NCI-H2227 treated with DMSO at 0.1 percent for 48 hours (cell line): ENCODE results near the gene FBXL22.

Source experiments
- DNase-seq: peaks from one replicate; lab custom pipeline; 2025; lab: John Stamatoyannopoulos, UW

The FBXL22 gene, protein sequence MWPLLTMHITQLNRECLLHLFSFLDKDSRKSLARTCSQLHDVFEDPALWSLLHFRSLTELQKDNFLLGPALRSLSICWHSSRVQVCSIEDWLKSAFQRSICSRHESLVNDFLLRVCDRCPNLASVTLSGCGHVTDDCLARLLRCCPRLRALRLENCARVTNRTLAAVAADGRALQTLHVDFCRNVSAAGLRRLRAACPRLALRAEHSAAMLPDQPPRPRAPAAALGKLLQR

DNA sequence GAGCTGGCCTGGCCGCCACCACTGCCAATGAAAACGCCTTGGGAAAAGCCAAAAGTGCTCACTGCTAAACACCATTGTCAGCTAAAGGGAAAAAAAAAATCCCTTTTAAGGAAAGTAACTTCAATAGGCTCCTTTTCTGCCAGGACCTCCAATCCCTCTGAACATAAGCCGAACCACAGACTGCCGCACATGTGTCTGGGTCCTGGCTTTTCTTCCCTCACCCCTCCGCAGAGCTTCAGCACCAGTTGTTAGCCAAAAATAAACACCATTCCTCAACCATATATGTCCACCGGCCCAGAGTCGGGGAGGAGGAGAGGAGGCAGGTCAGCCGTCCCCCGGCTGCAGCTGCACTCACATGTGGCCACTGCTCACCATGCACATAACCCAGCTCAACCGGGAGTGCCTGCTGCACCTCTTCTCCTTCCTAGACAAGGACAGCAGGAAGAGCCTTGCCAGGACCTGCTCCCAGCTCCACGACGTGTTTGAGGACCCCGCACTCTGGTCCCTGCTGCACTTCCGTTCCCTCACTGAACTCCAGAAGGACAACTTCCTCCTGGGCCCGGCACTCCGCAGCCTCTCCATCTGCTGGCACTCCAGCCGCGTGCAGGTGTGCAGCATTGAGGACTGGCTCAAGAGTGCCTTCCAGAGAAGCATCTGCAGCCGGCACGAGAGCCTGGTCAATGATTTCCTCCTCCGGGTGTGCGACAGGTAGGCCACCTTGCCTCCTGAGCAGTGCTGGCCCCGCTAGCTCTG is at the start of gene FBXL22:
Gene FBXL22 (plus strand): TSS at position 350 of the 753 bp plus-strand sequence. CDS start 6 bp downstream, at position 356.
- DNase-seq = no peak

DNA sequence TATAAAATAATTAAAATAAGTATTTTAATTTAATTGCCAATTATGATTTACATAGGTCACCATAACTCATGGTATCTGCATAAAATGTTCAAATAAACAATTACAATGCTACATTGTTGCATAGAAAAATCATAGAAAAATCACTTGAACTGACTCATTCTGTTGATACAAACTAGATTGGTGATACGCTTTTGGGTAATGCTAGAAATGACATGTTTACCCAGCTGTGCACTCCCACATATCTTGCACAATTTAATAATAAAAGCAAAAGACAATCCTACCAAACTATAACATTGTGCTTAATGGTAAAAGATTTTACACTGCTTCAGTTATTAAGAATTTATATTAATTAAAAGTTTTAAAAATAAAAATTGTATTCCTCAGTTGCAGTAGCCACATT is 45.8 kb upstream of the FBXL22 start:
- no peak for DNase-seq

DNA sequence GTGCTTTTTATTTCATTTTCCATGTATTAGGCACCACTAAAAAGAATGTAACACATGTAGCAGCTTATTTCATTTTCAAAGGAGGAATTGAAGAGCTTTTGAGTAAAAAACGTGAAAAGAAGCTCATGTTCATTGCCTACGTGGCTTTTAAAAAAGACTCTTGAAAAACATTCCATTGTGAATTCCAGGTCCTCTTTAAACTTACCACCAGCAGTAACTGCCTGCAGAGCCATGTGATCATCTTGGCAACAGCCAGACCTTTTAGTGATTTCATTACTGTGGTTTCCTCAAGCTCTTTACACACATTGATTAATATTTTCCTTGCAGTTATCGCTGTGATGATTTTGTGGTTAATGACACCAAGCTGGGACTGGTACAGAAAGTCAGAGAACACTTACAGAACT is 43.8 kb upstream of the FBXL22 start:
- DNase-seq = no peak

DNA sequence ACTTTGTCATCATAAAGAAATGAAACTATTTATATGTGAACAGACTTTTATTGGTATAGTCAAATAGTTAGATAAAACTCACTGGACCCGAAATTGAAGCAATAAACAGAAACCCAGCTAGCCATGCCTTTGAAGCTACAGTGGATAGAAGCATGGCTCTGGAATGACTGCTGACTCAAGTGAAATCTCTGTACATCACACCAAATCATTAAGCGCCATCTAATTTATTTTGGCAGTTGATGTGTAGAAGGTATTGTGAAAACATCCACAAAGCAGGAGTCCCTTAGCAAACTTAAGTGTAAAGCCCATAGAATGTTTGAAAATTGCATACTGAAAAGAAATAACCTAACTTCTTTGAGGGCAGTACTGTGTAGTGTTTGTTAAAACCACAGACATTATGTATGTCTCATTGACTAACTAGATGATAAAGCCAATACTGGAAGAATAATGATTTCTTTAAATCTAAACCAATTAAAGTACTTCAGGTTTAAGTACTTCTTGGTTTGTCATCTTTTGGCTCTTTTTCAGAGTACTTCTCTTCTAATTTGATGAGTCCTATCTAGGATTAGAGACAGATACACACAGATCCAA is 42.8 kb upstream of the FBXL22 start:
- no peak for DNase-seq

DNA sequence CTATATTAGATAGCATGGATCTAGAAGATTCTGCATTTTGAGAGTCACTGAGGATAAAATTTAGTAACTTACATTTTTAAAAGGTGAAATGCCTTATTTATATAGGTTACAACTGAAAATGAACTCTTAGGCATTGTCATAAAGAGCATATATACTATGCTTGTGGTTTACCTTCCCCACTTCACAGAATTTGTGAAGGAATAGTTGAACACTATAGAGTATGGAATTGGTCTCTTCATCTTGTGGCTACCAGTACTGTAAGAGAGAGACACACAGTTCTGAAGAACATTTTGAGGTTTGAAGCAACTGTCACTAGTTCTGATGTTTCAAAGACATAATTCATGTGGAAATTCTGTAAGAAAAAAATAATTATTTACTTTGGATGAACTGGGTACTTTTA is 41.7 kb upstream of the FBXL22 start:
- no peak for DNase-seq

DNA sequence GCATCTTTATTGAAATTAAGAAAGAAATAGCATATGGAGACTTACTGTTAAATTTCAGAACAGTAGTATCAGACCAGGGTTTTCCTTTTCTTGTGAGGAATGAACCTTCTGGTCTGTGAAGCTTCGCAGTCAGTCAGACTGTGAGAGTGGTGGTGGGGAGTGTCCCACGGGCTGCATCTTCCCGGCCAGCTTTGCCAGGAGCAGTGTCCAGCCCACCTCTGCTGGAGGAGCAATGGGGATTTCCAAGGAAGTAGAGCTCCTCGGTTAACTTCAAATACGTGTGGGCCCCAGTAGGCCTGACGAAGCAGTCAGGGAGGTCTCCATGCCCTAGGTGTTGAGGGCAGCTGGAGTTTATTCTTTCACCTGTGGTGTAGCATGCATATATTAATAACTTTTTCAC is 40.9 kb upstream of the FBXL22 start:
- DNase-seq = no peak

DNA sequence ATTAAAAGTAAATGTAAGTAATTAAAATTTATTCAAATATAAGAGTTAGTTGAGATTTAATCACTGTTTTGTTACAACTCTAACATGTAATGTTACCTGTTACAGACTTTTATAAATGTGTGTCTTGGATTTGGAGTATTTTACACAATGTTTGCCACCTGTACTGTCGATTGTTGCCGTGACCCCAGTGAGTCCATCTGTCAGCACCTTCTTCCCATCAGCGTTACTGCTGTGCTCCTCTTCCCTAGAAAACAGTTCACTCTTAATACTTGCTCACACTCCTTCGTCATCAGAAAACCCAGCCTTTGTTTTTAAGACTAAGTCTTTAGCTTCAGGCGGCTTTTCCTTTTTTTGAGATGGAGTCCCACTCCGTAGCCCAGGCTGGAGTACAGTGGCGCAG is 40.5 kb upstream of the FBXL22 start:
- DNase-seq = no peak

DNA sequence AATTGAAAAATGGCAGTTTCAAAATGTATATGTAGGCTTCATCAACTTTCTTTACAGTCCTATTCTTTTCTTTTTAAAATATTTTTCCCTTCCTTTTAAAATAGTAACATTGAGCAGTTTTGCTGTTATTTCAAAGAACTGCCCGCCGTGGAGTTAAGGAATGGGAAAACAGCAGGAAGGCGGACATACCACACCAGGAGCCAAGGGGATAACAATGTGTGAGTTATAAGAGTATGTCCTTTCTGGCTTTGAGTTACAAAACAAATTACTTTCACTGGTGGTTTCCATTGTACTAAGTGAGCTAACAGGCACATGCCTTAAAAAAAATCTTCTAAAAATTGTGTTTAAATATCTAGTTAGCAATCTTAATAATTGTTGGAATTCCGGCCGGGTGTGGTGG is 37.4 kb upstream of the FBXL22 start:
- DNase-seq = no peak

DNA sequence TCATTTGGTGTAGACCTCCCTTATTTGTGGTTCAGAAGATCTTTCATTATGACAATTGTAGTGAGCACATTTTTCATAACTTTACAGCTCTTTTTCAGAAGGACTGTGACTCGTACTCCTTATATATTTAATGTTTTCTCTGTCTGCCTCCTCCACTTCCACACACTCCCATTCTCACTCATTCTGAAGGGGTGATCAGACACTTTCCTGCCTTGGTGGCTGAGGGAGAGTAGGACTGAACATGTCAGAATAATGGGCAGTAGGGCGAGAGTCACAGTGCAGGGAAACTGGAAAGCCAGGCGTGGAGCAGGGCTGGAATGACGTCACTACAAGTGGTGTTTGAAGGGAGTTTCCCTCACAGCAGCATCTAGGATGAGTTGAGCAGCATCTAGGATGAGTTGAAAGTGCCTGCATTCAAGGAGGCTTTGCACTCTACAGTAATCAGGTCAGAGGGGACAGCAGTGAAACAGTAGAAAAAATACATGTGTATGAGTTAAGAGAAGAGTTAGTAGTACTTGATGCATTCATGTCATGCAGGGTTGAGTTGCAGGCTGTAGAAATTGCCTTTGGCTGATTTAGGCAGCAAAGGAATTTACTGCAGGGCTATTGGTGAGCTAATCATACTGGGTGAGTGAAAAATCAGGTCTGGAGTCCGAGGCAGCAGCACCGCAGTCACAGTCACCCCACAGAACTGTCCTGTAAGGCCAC is 36.3 kb upstream of the FBXL22 start:
- DNase-seq = no peak

DNA sequence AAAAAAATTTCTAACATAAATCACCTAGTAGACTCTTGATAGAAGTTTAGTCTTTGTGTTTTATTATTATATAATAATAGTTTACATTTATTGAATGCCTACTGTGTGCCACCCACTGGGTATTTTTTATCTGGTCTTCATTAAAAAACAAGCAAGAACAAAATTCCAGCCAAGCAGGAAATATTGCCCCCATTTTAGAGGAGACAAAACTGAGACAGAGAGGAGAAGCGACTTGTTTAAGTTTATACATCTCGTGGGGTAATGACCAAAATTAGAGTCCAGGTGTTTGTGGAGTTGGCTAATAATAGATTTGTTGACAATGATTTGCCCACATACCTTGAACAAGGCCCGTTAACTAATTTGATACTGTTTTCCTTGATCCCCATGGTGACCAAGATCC is 33.1 kb upstream of the FBXL22 start:
- DNase-seq = no peak

DNA sequence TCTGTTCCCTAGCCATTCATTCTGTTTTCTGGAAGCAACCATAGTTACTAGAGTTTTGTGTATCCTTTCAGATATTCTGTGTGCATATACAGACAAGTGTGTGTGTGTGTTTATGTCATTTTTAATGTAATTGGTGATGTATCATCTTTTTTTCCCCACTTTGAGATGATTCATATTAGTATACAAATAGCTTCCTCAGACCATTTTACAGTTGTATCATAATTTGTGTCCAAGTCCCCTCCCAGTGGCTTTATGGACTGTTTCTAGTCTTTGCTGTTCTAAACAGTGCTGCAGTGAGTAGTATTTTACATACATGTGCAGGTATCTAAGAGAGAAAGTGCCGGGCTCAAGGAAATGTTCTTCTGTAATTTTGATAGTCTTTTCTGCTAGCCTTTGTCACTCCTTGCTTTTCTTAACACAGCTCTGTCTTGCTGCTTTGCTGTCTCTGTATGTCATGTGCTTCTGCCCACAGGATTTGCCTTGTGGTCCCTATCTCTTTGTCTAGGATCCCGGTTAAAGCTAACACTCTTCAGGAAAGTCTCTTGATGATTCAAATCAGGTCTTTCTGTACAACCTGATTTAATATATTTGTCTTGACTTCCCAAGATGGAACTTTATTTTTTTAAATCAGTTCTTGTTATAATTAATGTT is 31.5 kb upstream of the FBXL22 start:
- DNase-seq = no peak

DNA sequence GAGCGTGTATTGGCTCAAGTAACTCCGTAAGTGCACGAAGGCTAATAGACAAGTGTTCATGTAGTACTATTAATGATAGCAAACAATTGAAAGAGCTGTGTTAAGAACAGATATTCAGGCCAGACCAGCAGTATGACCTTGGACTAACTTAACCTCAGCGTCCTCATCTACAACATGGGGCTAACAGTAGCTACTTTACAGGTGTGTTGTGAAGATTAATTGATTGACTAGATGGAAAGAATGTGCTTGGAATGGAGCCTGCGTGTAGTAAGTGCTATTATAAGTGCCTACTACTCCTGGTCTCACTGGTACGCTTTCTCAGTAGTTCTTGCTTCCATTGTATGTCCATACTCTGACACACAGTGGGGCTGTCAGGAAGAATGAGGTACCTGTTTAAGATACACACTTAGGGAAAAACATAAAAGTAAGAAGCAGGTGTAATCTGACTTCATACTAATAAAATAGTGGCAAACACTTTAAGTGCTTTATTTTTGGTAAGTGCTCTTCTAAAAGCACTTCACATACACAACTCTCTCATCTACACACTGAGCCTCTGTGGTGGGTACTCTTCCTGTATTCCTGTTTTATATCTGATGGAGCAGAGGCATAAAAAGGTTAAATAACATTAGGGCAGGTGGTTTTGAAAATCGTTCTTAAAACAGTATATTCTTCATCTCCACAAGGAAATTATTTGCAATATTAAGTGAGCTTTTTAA is 24.3 kb upstream of the FBXL22 start:
- DNase-seq = no peak

DNA sequence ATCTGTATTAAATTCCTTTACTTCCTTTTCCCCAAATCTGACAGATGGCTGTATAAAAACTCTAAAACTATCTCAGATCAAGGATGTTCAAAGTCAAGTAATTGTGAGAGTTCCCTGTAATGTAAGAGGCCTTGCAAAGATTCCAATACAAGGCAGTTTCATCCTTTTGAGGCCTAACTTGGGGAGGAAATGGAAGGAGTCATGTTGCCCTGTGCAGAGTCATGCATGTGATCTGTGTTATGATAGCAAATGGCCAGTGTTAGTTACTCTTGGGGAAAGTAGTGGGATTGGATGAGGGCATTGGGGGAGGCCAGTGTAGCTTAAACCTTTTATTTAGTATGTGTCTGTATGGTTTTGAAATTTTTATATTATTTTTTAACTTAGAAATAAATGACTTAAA is 23.7 kb upstream of the FBXL22 start:
- DNase-seq = no peak

DNA sequence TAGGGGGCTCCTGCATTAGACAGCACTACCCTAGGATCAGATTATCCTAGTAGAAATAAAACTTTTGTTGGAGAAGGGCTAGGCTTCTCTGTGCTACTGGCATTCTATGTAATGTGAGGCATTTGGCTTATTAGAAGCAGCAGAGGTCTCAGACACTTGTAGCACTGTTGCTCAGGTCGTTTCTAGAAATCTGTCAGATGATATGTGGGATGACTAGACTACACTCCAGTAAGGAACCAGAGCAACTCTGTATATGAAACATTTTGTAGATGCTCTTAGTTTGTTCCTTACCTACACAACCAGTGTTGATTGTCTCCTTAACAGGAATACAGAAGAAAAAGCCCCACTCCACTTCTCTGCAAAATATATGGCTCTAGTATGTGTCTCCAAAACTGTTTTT is 21.9 kb upstream of the FBXL22 start:
- no peak for DNase-seq

DNA sequence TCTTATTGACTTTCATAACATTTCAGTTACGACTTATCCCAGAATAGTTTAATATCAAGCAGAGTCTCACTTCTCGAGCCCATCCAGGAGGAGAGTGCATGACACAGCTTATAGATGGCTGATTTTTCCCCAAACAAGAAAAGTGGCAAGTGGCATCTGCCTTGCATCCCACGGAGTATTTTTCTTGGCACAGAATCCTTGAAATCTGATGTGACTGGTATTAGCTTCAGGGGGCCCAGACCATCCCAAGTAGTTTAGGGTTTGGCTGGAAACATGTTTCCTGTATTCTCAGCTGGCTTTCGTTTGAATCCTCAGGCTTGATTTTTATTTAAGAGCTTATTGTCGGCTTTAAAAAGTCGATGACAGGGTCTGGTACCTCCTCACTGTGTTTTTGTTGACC is 20.7 kb upstream of the FBXL22 start:
- no peak for DNase-seq

DNA sequence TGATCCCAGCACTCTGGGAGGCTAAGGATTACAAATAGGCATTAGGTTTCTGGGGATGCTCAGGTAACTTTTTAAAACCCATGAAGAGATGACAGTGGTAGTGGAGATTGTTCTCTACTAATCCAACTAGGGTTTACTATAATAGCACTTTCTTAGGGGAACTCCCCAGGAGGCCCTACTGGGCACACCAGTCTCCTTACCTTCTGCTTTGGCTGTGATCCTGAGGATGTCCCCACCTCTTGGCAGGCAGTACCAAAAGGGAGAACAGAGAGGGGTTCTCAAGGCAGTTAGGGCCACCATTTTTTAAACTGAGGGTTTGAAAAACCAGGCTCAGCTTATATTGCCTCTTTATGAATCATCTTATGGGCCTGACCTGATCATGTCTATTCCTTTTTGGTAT is 15.0 kb upstream of the FBXL22 start:
- DNase-seq = no peak

DNA sequence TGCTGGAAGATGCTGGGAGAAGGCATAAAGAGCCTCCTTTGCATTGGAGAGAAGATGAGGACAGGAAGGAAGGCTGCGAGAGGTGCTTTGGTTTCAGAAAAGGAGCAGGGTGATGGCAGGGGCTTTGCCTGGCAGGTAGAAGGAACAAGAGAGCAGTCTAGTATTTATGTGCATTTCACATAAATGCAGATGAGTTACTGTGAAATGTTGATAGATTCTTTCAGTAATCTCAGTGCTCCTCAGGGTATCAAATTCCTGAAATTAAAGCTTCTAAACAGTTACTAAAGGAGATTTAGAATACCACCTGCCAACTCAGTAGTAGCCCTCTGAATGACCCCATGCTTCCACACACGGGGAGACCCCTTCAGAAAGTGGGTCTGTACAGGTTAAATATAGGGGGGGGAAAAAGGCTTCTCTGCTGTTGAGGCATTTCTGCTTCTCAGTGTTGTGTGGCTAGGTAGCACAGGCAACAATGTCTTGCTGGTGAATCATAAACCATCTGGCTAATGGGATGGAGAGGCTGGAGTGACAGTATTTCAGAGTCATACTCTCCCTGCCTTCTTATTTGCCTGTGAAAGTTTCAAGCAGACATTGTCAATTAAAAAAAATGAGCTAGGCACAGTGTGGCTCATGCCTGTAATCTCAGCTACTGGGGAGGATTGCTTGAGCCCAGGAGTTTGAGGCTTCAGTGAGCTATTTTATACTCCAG is 14.3 kb upstream of the FBXL22 start:
- no peak for DNase-seq

DNA sequence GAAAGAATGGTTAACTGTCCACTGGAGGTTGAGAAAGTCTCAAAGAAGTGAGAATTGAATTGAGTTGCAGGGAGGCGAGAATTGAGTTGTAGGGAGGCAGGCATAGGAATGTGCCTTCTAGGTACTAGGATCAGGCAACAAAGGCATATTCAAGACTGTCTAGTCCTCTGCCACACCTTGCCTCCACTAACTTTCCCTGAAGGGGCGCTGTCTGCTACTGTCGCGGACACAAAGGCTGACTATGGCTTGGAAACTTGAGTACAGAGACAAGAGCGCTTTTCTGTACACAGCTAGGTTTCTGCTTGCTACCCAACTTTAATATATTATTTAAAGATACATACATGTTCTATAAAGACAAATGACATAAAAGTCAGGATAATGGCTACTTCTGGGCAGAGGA is 10.4 kb upstream of the FBXL22 start:
- DNase-seq = no peak

DNA sequence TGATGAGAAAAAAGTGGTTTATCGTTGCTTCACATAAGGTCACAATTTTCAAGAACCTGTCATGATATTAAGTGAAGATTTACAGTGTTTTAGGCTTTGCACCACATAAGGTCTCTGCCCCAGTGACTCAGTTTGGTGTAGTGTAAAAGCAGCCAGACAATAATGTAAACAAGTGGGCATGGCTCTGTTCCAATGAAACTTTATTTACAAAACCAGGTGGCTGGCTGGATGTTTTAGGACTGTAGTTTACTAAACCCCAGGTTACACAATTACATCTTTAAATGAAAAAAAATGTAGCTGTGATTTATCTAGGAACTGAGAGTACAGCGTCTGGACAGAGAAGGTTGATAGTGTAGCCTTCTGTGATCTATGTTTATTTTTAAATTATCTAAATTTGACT is 9.7 kb upstream of the FBXL22 start:
- no peak for DNase-seq

DNA sequence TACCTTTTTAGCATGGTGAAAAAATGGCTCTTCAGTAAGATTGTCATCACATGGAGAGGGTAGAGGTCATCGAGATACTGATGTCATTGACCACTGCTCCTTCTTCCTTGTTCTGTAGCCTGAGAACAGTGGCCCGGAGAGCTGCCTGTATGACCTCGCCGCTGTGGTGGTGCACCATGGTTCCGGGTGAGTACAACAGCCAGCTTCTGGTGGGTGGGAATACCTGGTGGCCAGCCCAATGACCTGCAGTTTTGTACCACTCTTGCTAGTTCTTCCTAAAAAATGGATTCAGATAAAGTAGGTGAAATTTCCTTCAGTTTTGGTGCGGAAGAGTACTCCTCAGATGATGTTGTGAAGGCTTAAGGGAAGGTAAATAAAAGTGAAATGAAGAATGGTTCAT is 8.4 kb upstream of the FBXL22 start:
- no peak for DNase-seq
